Measurements from ENCODE around the gene NFRKB. TPM values are rescaled to one million over a fixed set of nuclear protein-coding genes. Genes with fewer than 3 reads are reported as not detected.
"Not testable (repeated sequence)": the region's sequence is repeated elsewhere in the genome, so short reads cannot be mapped to it uniquely, and the experiment has no call there.

NFRKB gene
- total RNA-seq, 1 donor from 2014 or later, result 66.3 TPM

GRCh38 chr11:129881570-129882170, 13.7 kb downstream of the NFRKB start:
- intact Hi-C loops (cut with DNase I), result no loop called here
- TF ChIP-seq POLR2A (IDR thresholded peaks at IDR 0.05), result no peak
- no peak for TF ChIP-seq POLR2AphosphoS5 (IDR thresholded peaks at IDR 0.05; ENCODE audit: insufficient read depth in 1 of 2, low read depth in 1 of 2)
- peak in 2 of 3 experiments; percentile 9 to 20 for TF ChIP-seq CTCF (IDR thresholded peaks at IDR 0.05)
- Histone ChIP-seq H3K4me3 (no peak overlapping the region), H3K36me3 (peaks cover 6 to 89% of the 10 kb centered on the region in 2 donors), H3K4me1 (no peaks in the 10 kb centered on the region), H3K27me3 (no peaks in the 10 kb centered on the region), H3K27ac (no peak overlapping the region), H3K9me3 (no peaks in the 10 kb centered on the region)
- no peak for DNase-seq (ENCODE audit: extremely low spot score in 2 of 2)

GRCh38 chr11:129880311-129880710, 15.1 kb downstream of the NFRKB start:
- Histone ChIP-seq H3K27ac (no peak overlapping the region), H3K4me1 (no peaks in the 10 kb centered on the region), H3K27me3 (no peaks in the 10 kb centered on the region), H3K9me3 (no peaks in the 10 kb centered on the region), H3K4me3 (no peak overlapping the region), H3K36me3 (peaks cover 6 to 89% of the 10 kb centered on the region in 2 donors)
- DNase-seq (ENCODE audit: extremely low spot score in 2 of 2), result no peak
- intact Hi-C loops (cut with DNase I), result no loop called here
- TF ChIP-seq POLR2AphosphoS5 (IDR thresholded peaks at IDR 0.05; ENCODE audit: insufficient read depth in 1 of 2, low read depth in 1 of 2), result no peak
- no peak for TF ChIP-seq POLR2A (IDR thresholded peaks at IDR 0.05)
- no peak for TF ChIP-seq CTCF (IDR thresholded peaks at IDR 0.05)

GRCh38 chr11:129871914-129872313, 23.5 kb downstream of the NFRKB start:
- TF ChIP-seq CTCF (IDR thresholded peaks at IDR 0.05), result no peak
- no peak for TF ChIP-seq POLR2AphosphoS5 (IDR thresholded peaks at IDR 0.05; ENCODE audit: insufficient read depth in 1 of 2, low read depth in 1 of 2)
- no peak for TF ChIP-seq POLR2A (IDR thresholded peaks at IDR 0.05)
- no peaks in the 10 kb centered on the region for H3K27me3 ChIP-seq
- no peak overlapping the region for H3K27ac ChIP-seq
- intact Hi-C loops (cut with DNase I), result no loop called here
- peaks cover 5 to 90% of the 10 kb centered on the region in 2 donors for H3K36me3 ChIP-seq
- no peaks in the 10 kb centered on the region for H3K9me3 ChIP-seq
- DNase-seq (ENCODE audit: extremely low spot score in 2 of 2), result no peak
- no peaks in the 10 kb centered on the region for H3K4me1 ChIP-seq
- no peak overlapping the region for H3K4me3 ChIP-seq

GRCh38 chr11:129868626-129869025, 26.8 kb downstream of the NFRKB start:
- peaks cover 5 to 80% of the 10 kb centered on the region in 2 donors for H3K36me3 ChIP-seq
- H3K9me3 ChIP-seq; H3K4me3 ChIP-seq; H3K27ac ChIP-seq; intact Hi-C loops (cut with DNase I); DNase-seq (ENCODE audit: extremely low spot score in 2 of 2); H3K4me1 ChIP-seq; H3K27me3 ChIP-seq: not testable (repeated sequence)

GRCh38 chr11:129866311-129866710, 29.1 kb downstream of the NFRKB start:
- H3K4me1 ChIP-seq, result peaks cover 11% of the 10 kb centered on the region
- peaks cover 5 to 65% of the 10 kb centered on the region in 2 donors for H3K36me3 ChIP-seq
- no peaks in the 10 kb centered on the region for H3K27me3 ChIP-seq
- no peaks in the 10 kb centered on the region for H3K9me3 ChIP-seq
- DNase-seq (ENCODE audit: extremely low spot score in 2 of 2), result no peak
- intact Hi-C loops (cut with DNase I), result no loop called here
- H3K4me3 ChIP-seq, result no peak overlapping the region
- H3K27ac ChIP-seq, result no peak overlapping the region
- TF ChIP-seq CTCF (IDR thresholded peaks at IDR 0.05), result no peak
